ENCODE measurements around the gene FOXN1.

GRCh38 chr17:28515518-28515917, 9.4 kb downstream of the FOXN1 start:
- TF ChIP-seq, protein P1, sequence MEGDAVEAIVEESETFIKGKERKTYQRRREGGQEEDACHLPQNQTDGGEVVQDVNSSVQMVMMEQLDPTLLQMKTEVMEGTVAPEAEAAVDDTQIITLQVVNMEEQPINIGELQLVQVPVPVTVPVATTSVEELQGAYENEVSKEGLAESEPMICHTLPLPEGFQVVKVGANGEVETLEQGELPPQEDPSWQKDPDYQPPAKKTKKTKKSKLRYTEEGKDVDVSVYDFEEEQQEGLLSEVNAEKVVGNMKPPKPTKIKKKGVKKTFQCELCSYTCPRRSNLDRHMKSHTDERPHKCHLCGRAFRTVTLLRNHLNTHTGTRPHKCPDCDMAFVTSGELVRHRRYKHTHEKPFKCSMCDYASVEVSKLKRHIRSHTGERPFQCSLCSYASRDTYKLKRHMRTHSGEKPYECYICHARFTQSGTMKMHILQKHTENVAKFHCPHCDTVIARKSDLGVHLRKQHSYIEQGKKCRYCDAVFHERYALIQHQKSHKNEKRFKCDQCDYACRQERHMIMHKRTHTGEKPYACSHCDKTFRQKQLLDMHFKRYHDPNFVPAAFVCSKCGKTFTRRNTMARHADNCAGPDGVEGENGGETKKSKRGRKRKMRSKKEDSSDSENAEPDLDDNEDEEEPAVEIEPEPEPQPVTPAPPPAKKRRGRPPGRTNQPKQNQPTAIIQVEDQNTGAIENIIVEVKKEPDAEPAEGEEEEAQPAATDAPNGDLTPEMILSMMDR (IDR thresholded peaks at IDR 0.05; ENCODE audit: insufficient read depth, low read length, poor library complexity, severe bottlenecking), result no peak
- no peak for TF ChIP-seq EZH2phosphoT487 (conservative IDR thresholded peaks at IDR 0.05; ENCODE audit: low read length)
